Daoy (cell line): ENCODE data around the gene PRDM16. TPM values are rescaled to one million over a fixed set of nuclear protein-coding genes. Genes with fewer than 3 reads are reported as not detected.
A peak's percentile ranks its signal among the peaks of the same experiment; 100 is the strongest.

Experiments
- DNase-seq: peaks from one replicate; pipeline ENCODE4 v3.0.0-alpha.2; 2015; ENCODE audit warnings: low read depth
- total RNA-seq: library from RNA; depleted of rRNA; stranded (reverse); fragments of >200 nt; shearing (Covaris generic); gene quantifications from 2 replicates; pipeline ENCODE4 v1.2.3, GENCODE V29; 2014

PRDM16 gene
- total RNA-seq, 1 experiment from 2014 or later: 0.91 TPM

- DNase-seq: no peak
Observed at GRCh38 chr1:3103967-3104677, 35.1 kb downstream of the PRDM16 start.

GRCh38 chr1:3105167-3105863 is 36.3 kb downstream of the PRDM16 start:
- DNase-seq: peak; percentile 31

GRCh38 chr1:3106216-3106615 is 37.2 kb downstream of the PRDM16 start:
- DNase-seq: no peak

- no peak for DNase-seq
Observed at GRCh38 chr1:3107201-3107600, 38.2 kb downstream of the PRDM16 start.

GRCh38 chr1:3109355-3109754 is 40.4 kb downstream of the PRDM16 start:
- no peak for DNase-seq

- DNase-seq: no peak
Observed at GRCh38 chr1:3111348-3112021, 42.5 kb downstream of the PRDM16 start.

- no peak for DNase-seq
Observed at GRCh38 chr1:3112526-3112925, 43.5 kb downstream of the PRDM16 start.

- no peak for DNase-seq
Observed at GRCh38 chr1:3113047-3113740, 44.2 kb downstream of the PRDM16 start.

- no peak for DNase-seq
Observed at GRCh38 chr1:3113741-3114056, 44.7 kb downstream of the PRDM16 start.

GRCh38 chr1:3114131-3114744 is 45.2 kb downstream of the PRDM16 start:
- DNase-seq: no peak

GRCh38 chr1:3114846-3115245 is 45.8 kb downstream of the PRDM16 start:
- no peak for DNase-seq

GRCh38 chr1:3115275-3116149 is 46.5 kb downstream of the PRDM16 start:
- no peak for DNase-seq

- no peak for DNase-seq
Observed at GRCh38 chr1:3116150-3116510, 47.1 kb downstream of the PRDM16 start.

GRCh38 chr1:3116560-3116959 is 47.6 kb downstream of the PRDM16 start:
- DNase-seq: no peak

- DNase-seq: no peak
Observed at GRCh38 chr1:3117879-3118278, 48.9 kb downstream of the PRDM16 start.

GRCh38 chr1:3119061-3119460 is 50.1 kb downstream of the PRDM16 start:
- DNase-seq: no peak

GRCh38 chr1:3119725-3120124 is 50.7 kb downstream of the PRDM16 start:
- DNase-seq: no peak

- peak; percentile 69 for DNase-seq
Observed at GRCh38 chr1:3120140-3120539, 51.1 kb downstream of the PRDM16 start.

- no peak for DNase-seq
Observed at GRCh38 chr1:3120994-3121393, 52.0 kb downstream of the PRDM16 start.

GRCh38 chr1:3121401-3122210 is 52.6 kb downstream of the PRDM16 start:
- no peak for DNase-seq
